HepG2 (cell line): Measurements from ENCODE around the gene BMPER. TPM values are rescaled to one million over a fixed set of nuclear protein-coding genes. Genes with fewer than 3 reads are reported as not detected.

Experiments used
- ATAC-seq: fragments of 200-7000 bp; cut with Tn5 transposase; 3 replicates; pipeline ENCODE4 v1.9.1; 2020; ENCODE audit warnings: mild to moderate bottlenecking, moderate library complexity
- BruUV-seq: library from RNA; stranded (reverse); fragments of 400-500 nt; replicated peaks from 2 replicates; lab custom pipeline; 2021; lab: Mats Ljungman, UMichigan
- CTCF ChIA-PET: fragments of 300-600 bp; formaldehyde crosslinking; extraction: SDS; loops from one replicate; lab custom pipeline; 2021; ENCODE audit warnings: low total read pairs, inconsistent platforms, low intra/inter-chr PET ratio; lab: Yijun Ruan, JAX
- POLR2A ChIA-PET: fragments of 350-600 bp; sonication (Branson Sonifier 250); formaldehyde crosslinking; loops from one replicate; lab custom pipeline; 2020; ENCODE audit warnings: antibody characterized with exemption, inconsistent platforms; lab: Yijun Ruan, JAX
- DNase-seq: peaks from one replicate; pipeline ENCODE4 v3.0.0-alpha.2; 2015; ENCODE audit warnings: low spot score
- FAIRE-seq: peaks from 3 replicates; lab custom pipeline; 2011; peaks lifted over from hg19 to GRCh38; lab: Jason Lieb, UNC
- H2AFZ ChIP-seq: one replicate; pipeline ENCODE4 v1.6.1; 2011; ENCODE audit warnings: low read length, inconsistent platforms
- H3K27ac ChIP-seq: fragments of 300-600 bp; 3 replicates; pipeline ENCODE4 v1.8.0; 2011; ENCODE audit warnings: mixed run types, mild to moderate bottlenecking, mixed read lengths, low read length, inconsistent platforms; ENCODE audit not compliant: insufficient read depth; ENCODE audit errors: extremely low read length
- H3K27me3 ChIP-seq, 2 experiments: fragments of 200-600 bp in 1 of 2; 2 replicates in 1 of 2; 3 replicates in 1 of 2; pipeline versions ENCODE4 v1.6.0 to v1.8.0; 2011; ENCODE audit warnings: low read length in 2 of 2, mild to moderate bottlenecking in 2 of 2, moderate library complexity in 2 of 2, inconsistent platforms in 1 of 2; ENCODE audit not compliant: insufficient read depth in 2 of 2, control insufficient read depth in 1 of 2
- H3K36me3 ChIP-seq, 2 experiments: fragments of 200-600 bp in 1 of 2; replicated peaks in 1 of 2; 2 replicates in 1 of 2; 3 replicates in 1 of 2; pipeline versions ENCODE4 v1.5.1 to v1.8.0; 2011; ENCODE audit warnings: low read length in 2 of 2, inconsistent platforms in 1 of 2; ENCODE audit not compliant: insufficient read depth in 2 of 2, control insufficient read depth in 1 of 2
- H3K4me1 ChIP-seq: 2 replicates; pipeline ENCODE4 v1.5.1; 2012; ENCODE audit warnings: low read length, inconsistent platforms; ENCODE audit not compliant: insufficient read depth
- H3K4me2 ChIP-seq: 2 replicates; pipeline ENCODE4 v1.6.0; 2011; ENCODE audit warnings: low read depth, low read length, inconsistent platforms
- H3K4me3 ChIP-seq, 3 experiments: fragments of 200-600 bp in 1 of 3; sonication (generic), shearing (Covaris generic) in 1 of 3; replicated peaks in 1 of 3; 2 replicates each; pipeline ENCODE4 v1.5.1; 2011 to 2016; ENCODE audit warnings: low read length in 3 of 3, inconsistent platforms in 2 of 3, low read depth in 2 of 3, mild to moderate bottlenecking in 2 of 3, control low read depth in 1 of 3, mixed read lengths in 1 of 3; ENCODE audit not compliant: insufficient read depth in 1 of 3
- H3K79me2 ChIP-seq: one replicate; pipeline ENCODE4 v1.6.1; 2011; ENCODE audit warnings: low read length, inconsistent platforms; ENCODE audit not compliant: insufficient read depth
- H3K9ac ChIP-seq: 2 replicates; pipeline ENCODE4 v1.6.0; 2011; ENCODE audit warnings: mild to moderate bottlenecking, low read depth, low read length, inconsistent platforms; ENCODE audit not compliant: insufficient read depth
- H3K9me3 ChIP-seq: 2 replicates; pipeline ENCODE4 v1.5.1; 2012; ENCODE audit warnings: mild to moderate bottlenecking, low read length
- H4K20me1 ChIP-seq: 2 replicates; pipeline ENCODE4 v1.6.0; 2011; ENCODE audit warnings: inconsistent platforms, mild to moderate bottlenecking, low read length, moderate library complexity; ENCODE audit not compliant: insufficient read depth
- FOXA1 ChIP-seq, 2 experiments: fragments of 450-650 bp in 1 of 2; sonication (generic) in 1 of 2; formaldehyde crosslinking in 1 of 2; IDR thresholded peaks; 2 replicates each; pipeline versions ENCODE4 v1.4.0 to v1.6.1; 2016 to 2020; ENCODE audit warnings: missing genetic modification reagents in 1 of 2
- XRCC5 ChIP-seq: fragments of 200-400 bp; formaldehyde crosslinking; optimal IDR thresholded peaks from 2 replicates; pipeline ENCODE3; 2017; ENCODE audit warnings: mild to moderate bottlenecking, low read length
- ZNF282 ChIP-seq: fragments of 450-650 bp; IDR thresholded peaks from 2 replicates; pipeline ENCODE4 v1.6.1; 2018; ENCODE audit not compliant: partially characterized antibody
- ZNF572 ChIP-seq: sonication (generic); formaldehyde crosslinking; IDR thresholded peaks from 2 replicates; pipeline ENCODE4 v1.5.1; 2020; ENCODE audit warnings: mild to moderate bottlenecking, missing genetic modification reagents
- ZNF746 ChIP-seq: sonication (generic); formaldehyde crosslinking; IDR thresholded peaks from 2 replicates; pipeline ENCODE4 v1.8.0; 2022; ENCODE audit warnings: mild to moderate bottlenecking, missing genetic modification reagents
- ZSCAN25 ChIP-seq: sonication (generic); formaldehyde crosslinking; IDR thresholded peaks from 2 replicates; pipeline ENCODE4 v1.8.0; 2022; ENCODE audit warnings: mild to moderate bottlenecking, missing genetic modification reagents
- WGBS: methylation state at CpG from one replicate; pipeline ENCODE4 v1.1.6; 2017; ENCODE audit warnings: low lambda C conversion rate; 5-methylcytosine and 5-hydroxymethylcytosine counted together
- in situ Hi-C: cut with HindIII; loops from 2 replicates; pipeline ENCODE4 v1.10.0; 2017; ENCODE audit warnings: low pct_unique_long_range_greater_than_20kb; ENCODE audit not compliant: extremely low pct_ligation_motif_present
- intact Hi-C: fragments of 100-400 bp; cut with micrococcal nuclease; formaldehyde crosslinking; loops from one replicate; pipeline ENCODE4 v1.10.0; 2022; ENCODE audit not compliant: unreplicated experiment
- polyA plus RNA-seq, 8 experiments: library from polyadenylated mRNA; depleted of rRNA in 3 of 8; stranded (reverse) in 7 of 8; unstranded in 1 of 8; fragments of >200 nt; fragmentation: Illumina TruSeq in 4 of 8; extraction: Trizol in 4 of 8; gene quantifications; 2 replicates each; pipeline versions ENCODE4 v1.2.1 to v1.2.3, GENCODE V29; 2011 to 2016; ENCODE audit warnings: low read depth in 4 of 8, missing spikeins in 1 of 8, mixed read lengths in 1 of 8; ENCODE audit not compliant: insufficient read depth in 1 of 8
- total RNA-seq, 5 experiments: library from RNA; depleted of rRNA; stranded (reverse); fragments of >200 nt; fragmentation: Illumina TruSeq; extraction: Trizol; gene quantifications; 2 replicates each; pipeline ENCODE4 v1.2.3, GENCODE V29; 2016; ENCODE audit warnings: low read depth in 1 of 5
- TF ChIP-seq, protein P1 (sequence below): sonication (generic); formaldehyde crosslinking; IDR thresholded peaks from 2 replicates; pipeline ENCODE4 v1.8.1; 2023; ENCODE audit warnings: mild to moderate bottlenecking, inconsistent platforms, moderate library complexity, missing genetic modification reagents, borderline replicate concordance
- TF ChIP-seq, protein P2 (sequence below): IDR thresholded peaks from 2 replicates; pipeline ENCODE4 v1.6.1; 2016; ENCODE audit warnings: missing compliant biosample characterization, missing genetic modification reagents, borderline replicate concordance
- TF ChIP-seq, protein P3 (sequence below): sonication (generic); formaldehyde crosslinking; IDR thresholded peaks from 2 replicates; pipeline ENCODE4 v1.5.1; 2020; ENCODE audit warnings: mild to moderate bottlenecking, missing genetic modification reagents, moderate library complexity
- TF ChIP-seq, protein P4 (sequence below): sonication (generic); formaldehyde crosslinking; IDR thresholded peaks from 2 replicates; pipeline ENCODE4 v1.5.0; 2020; ENCODE audit warnings: mild to moderate bottlenecking, missing genetic modification reagents, moderate library complexity
- TF ChIP-seq, protein P5 (sequence below): sonication (generic); formaldehyde crosslinking; IDR thresholded peaks from 2 replicates; pipeline ENCODE4 v1.4.0; 2020; ENCODE audit warnings: missing genetic modification reagents

BMPER gene
- total and polyA plus RNA-seq, 2 of the 13 experiments (the other 11 are each of a cell fraction or from before 2014, with no cell fraction given) = not detected

DNA sequence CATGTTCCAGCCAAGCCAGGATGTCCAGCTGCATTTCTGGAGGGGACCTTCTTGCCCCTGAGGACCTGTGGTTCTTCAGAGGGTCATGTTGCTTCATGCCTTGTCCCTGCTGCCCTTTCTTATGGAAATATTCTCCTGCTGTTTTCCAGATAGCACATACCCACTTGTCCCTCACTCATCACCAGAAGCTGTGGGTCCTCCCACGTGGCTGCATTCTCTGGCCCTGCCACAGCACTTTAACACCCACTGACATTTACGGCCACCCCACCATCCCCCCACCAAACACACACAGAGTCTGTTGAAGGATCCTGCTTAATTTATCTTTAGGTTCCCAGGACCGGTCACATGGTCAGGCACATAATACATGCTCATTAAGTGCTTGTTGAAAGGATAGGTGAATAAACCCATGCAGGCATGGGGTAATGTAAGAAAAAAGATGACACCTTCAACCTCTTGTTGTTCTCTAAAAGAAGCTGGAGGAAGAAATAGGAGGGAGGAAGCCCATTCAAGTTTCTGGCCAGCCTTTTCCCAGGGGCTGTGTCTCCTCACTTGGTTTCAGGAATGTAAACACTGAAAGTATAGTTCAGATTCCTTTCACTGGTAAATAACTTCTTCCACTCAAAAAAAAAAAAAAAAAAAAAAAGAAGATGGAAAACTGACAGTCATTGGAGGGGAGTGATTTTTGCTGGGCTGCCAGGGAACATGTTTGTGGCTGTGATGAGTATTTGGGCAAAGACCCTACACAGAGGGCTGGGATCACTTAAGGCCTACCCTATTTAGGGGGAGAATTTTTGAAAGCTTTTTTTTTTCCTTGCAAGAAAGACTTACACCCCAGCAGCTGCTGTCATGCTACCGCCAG lies 19.8 kb upstream of the BMPER start (continued):
- TF ChIP-seq, protein P1, sequence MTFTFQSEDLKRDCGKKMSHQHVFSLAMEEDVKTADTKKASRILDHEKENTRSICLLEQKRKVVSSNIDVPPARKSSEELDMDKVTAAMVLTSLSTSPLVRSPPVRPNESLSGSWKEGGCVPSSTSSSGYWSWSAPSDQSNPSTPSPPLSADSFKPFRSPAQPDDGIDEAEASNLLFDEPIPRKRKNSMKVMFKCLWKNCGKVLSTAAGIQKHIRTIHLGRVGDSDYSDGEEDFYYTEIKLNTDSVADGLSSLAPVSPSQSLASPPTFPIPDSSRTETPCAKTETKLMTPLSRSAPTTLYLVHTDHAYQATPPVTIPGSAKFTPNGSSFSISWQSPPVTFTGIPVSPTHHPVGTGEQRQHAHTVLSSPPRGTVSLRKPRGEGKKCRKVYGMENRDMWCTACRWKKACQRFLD = no peak

DNA sequence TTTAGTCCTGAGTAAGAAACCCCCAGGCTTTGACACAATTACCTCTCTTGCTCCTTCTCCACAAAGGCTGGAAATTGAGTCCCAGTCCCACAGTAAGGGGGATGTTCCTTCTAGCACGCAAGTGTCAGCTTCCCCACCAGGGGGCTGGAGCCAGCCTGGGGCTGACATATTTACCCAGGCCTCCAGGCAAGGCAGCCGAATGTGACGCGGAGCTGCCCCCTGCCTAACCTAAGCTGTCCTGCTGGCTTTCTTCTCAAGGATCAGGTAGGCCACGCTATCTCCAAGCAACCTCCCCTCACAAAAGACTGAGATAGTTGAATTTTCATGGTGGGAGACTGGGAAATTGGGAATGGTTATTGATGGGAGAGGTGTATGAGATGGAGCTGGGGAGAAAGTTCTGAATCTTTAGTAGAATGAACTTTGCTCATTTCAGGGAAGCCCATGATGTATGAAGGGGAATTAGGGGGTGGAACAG lies 19.2 kb upstream of the BMPER start:
- no peaks in the 10 kb centered on the region for H4K20me1 ChIP-seq
- no peaks in the 10 kb centered on the region for H3K9me3 ChIP-seq
- POLR2A ChIA-PET = no interaction called here
- H3K36me3 ChIP-seq = no peaks in the 10 kb centered on the region
- BruUV-seq = no TSS peak
- H3K27ac ChIP-seq = no peak overlapping the region
- no peak for FAIRE-seq
- no peaks in the 10 kb centered on the region for H3K79me2 ChIP-seq
- no peak overlapping the region for H3K4me2 ChIP-seq
- no peaks in the 10 kb centered on the region for H3K4me1 ChIP-seq
- no peak overlapping the region for H3K9ac ChIP-seq
- no peak overlapping the region for H2AFZ ChIP-seq
- in situ Hi-C loops = no loop called here
- 9% methylated on average over 4 of the region's 5 CpGs for WGBS
- CTCF ChIA-PET = no interaction called here
- intact Hi-C loops = no loop called here
- peak; percentile 94 for ATAC-seq
- peaks cover 0 to 16% of the 10 kb centered on the region in 2 experiments; a peak in 2 of 5 replicates for H3K27me3 ChIP-seq
- H3K4me3 ChIP-seq = no peak overlapping the region
- peak; percentile 11 for DNase-seq
- TF ChIP-seq XRCC5 = peak; percentile 34
- no peak for TF ChIP-seq ZSCAN25 (CRISPR knock-in tag)
- TF ChIP-seq ZNF746 (CRISPR knock-in tag) = no peak
- TF ChIP-seq FOXA1 (IDR thresholded peaks at IDR 0.05) = no peak
- peak; percentile 39; the same call in 1 of the 2 replicates for TF ChIP-seq FOXA1 (CRISPR knock-in tag; IDR thresholded peaks at IDR 0.05)
- TF ChIP-seq, protein P2, sequence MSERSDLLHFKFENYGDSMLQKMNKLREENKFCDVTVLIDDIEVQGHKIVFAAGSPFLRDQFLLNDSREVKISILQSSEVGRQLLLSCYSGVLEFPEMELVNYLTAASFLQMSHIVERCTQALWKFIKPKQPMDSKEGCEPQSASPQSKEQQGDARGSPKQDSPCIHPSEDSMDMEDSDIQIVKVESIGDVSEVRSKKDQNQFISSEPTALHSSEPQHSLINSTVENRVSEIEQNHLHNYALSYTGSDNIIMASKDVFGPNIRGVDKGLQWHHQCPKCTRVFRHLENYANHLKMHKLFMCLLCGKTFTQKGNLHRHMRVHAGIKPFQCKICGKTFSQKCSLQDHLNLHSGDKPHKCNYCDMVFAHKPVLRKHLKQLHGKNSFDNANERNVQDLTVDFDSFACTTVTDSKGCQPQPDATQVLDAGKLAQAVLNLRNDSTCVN (CRISPR knock-in tag) = no peak
- TF ChIP-seq, protein P3, sequence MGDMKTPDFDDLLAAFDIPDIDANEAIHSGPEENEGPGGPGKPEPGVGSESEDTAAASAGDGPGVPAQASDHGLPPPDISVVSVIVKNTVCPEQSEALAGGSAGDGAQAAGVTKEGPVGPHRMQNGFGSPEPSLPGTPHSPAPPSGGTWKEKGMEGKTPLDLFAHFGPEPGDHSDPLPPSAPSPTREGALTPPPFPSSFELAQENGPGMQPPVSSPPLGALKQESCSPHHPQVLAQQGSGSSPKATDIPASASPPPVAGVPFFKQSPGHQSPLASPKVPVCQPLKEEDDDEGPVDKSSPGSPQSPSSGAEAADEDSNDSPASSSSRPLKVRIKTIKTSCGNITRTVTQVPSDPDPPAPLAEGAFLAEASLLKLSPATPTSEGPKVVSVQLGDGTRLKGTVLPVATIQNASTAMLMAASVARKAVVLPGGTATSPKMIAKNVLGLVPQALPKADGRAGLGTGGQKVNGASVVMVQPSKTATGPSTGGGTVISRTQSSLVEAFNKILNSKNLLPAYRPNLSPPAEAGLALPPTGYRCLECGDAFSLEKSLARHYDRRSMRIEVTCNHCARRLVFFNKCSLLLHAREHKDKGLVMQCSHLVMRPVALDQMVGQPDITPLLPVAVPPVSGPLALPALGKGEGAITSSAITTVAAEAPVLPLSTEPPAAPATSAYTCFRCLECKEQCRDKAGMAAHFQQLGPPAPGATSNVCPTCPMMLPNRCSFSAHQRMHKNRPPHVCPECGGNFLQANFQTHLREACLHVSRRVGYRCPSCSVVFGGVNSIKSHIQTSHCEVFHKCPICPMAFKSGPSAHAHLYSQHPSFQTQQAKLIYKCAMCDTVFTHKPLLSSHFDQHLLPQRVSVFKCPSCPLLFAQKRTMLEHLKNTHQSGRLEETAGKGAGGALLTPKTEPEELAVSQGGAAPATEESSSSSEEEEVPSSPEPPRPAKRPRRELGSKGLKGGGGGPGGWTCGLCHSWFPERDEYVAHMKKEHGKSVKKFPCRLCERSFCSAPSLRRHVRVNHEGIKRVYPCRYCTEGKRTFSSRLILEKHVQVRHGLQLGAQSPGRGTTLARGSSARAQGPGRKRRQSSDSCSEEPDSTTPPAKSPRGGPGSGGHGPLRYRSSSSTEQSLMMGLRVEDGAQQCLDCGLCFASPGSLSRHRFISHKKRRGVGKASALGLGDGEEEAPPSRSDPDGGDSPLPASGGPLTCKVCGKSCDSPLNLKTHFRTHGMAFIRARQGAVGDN (CRISPR knock-in tag) = no peak
- no peak for TF ChIP-seq ZNF282
- TF ChIP-seq, protein P4, sequence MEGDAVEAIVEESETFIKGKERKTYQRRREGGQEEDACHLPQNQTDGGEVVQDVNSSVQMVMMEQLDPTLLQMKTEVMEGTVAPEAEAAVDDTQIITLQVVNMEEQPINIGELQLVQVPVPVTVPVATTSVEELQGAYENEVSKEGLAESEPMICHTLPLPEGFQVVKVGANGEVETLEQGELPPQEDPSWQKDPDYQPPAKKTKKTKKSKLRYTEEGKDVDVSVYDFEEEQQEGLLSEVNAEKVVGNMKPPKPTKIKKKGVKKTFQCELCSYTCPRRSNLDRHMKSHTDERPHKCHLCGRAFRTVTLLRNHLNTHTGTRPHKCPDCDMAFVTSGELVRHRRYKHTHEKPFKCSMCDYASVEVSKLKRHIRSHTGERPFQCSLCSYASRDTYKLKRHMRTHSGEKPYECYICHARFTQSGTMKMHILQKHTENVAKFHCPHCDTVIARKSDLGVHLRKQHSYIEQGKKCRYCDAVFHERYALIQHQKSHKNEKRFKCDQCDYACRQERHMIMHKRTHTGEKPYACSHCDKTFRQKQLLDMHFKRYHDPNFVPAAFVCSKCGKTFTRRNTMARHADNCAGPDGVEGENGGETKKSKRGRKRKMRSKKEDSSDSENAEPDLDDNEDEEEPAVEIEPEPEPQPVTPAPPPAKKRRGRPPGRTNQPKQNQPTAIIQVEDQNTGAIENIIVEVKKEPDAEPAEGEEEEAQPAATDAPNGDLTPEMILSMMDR = peak; percentile 34; the same call in 1 of the 2 replicates
- TF ChIP-seq ZNF572 (CRISPR knock-in tag) = no peak
- TF ChIP-seq, protein P5, sequence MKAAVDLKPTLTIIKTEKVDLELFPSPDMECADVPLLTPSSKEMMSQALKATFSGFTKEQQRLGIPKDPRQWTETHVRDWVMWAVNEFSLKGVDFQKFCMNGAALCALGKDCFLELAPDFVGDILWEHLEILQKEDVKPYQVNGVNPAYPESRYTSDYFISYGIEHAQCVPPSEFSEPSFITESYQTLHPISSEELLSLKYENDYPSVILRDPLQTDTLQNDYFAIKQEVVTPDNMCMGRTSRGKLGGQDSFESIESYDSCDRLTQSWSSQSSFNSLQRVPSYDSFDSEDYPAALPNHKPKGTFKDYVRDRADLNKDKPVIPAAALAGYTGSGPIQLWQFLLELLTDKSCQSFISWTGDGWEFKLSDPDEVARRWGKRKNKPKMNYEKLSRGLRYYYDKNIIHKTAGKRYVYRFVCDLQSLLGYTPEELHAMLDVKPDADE (CRISPR knock-in tag) = no peak
